HUES64 (cell line): ENCODE measurements around the gene GRAP.

Source experiments
- H3K27ac ChIP-seq: 2 replicates; pipeline ENCODE4 v1.7.0; 2013; ENCODE audit warnings: low read depth, low read length, inconsistent platforms
- H3K27me3 ChIP-seq: 2 replicates; pipeline ENCODE4 v1.6.1; 2013; ENCODE audit warnings: mild to moderate bottlenecking, low read length; ENCODE audit not compliant: insufficient read depth
- H3K36me3 ChIP-seq: 2 replicates; pipeline ENCODE4 v1.6.1; 2013; ENCODE audit warnings: mild to moderate bottlenecking, low read length; ENCODE audit not compliant: insufficient read depth
- H3K4me1 ChIP-seq: 2 replicates; pipeline ENCODE4 v1.6.1; 2013; ENCODE audit warnings: mild to moderate bottlenecking, low read length, moderate library complexity; ENCODE audit not compliant: insufficient read depth
- H3K4me3 ChIP-seq: 2 replicates; pipeline ENCODE4 v1.5.1; 2013; ENCODE audit warnings: mild to moderate bottlenecking, low read length, moderate library complexity
- H3K9ac ChIP-seq: 2 replicates; pipeline ENCODE4 v1.6.1; 2013; ENCODE audit warnings: mild to moderate bottlenecking, low read depth, low read length
- H3K9me3 ChIP-seq: 2 replicates; pipeline ENCODE4 v1.6.1; 2013; ENCODE audit warnings: low read depth, low read length; ENCODE audit not compliant: insufficient read depth
- WGBS: fragments of 150-250, 120-280 bp; methylation state at CpG from one replicate; pipeline ENCODE4 v1.1.7; 2013; ENCODE audit warnings: missing lambda C conversion rate; 5-methylcytosine and 5-hydroxymethylcytosine counted together

GRAP gene

GRCh38 chr17:18974407-18975149 lies 72.2 kb downstream of the GRAP start:
- Histone ChIP-seq H3K4me3 (no peak overlapping the region), H3K27ac (no peak overlapping the region), H3K4me1 (no peaks in the 10 kb centered on the region), H3K36me3 (peaks cover 81% of the 10 kb centered on the region), H3K9ac (no peak overlapping the region), H3K27me3 (no peaks in the 10 kb centered on the region), H3K9me3 (no peaks in the 10 kb centered on the region)
- WGBS: 93% methylated on average over 10 of the region's 10 CpGs

GRCh38 chr17:18971801-18972200 lies 75.0 kb downstream of the GRAP start:
- H3K9me3 ChIP-seq: no peaks in the 10 kb centered on the region
- H3K4me3 ChIP-seq: no peak overlapping the region
- H3K27me3 ChIP-seq: no peaks in the 10 kb centered on the region
- WGBS: 98% methylated on average over 7 of the region's 7 CpGs
- H3K36me3 ChIP-seq: peaks cover 53% of the 10 kb centered on the region
- H3K9ac ChIP-seq: no peak overlapping the region
- no peak overlapping the region for H3K27ac ChIP-seq
- peaks cover 11% of the 10 kb centered on the region for H3K4me1 ChIP-seq
